GM12878 (cell line): Measurements from ENCODE around the gene MYO9B. TPM values are rescaled to one million over a fixed set of nuclear protein-coding genes. Genes with fewer than 3 reads are reported as not detected.

ENCODE experiments used
- ATAC-seq: fragments of 200-7000 bp; cut with Tn5 transposase; 3 replicates; pipeline ENCODE4 v1.9.1; 2020; ENCODE audit warnings: mild to moderate bottlenecking, moderate library complexity
- BruUV-seq: library from RNA; stranded (reverse); fragments of 400-500 nt; replicated peaks from 2 replicates; lab custom pipeline; 2021; lab: Mats Ljungman, UMichigan
- CTCF ChIA-PET: fragments of 300-600 bp; sonication (Branson Sonifier 250); formaldehyde crosslinking; extraction: SDS; loops from one replicate; lab custom pipeline; 2021; ENCODE audit warnings: inconsistent platforms; lab: Yijun Ruan, JAX
- POLR2A ChIA-PET: fragments of 350-600 bp; formaldehyde crosslinking; extraction: SDS; loops from one replicate; lab custom pipeline; 2021; ENCODE audit warnings: inconsistent platforms; lab: Charles Lee
- RAD21 ChIA-PET: fragments of 300-600 bp; sonication (Branson Sonifier 250); formaldehyde crosslinking; loops from one replicate; lab custom pipeline; 2023; ENCODE audit warnings: antibody characterized with exemption; ENCODE audit not compliant: unreplicated experiment; lab: Charles Lee
- SMC1A ChIA-PET: fragments of 300-600 bp; sonication (Branson Sonifier 250); formaldehyde crosslinking; loops from one replicate; lab custom pipeline; 2023; ENCODE audit not compliant: unreplicated experiment, uncharacterized antibody; lab: Charles Lee
- DNase-seq: peaks from one replicate; pipeline ENCODE4 v3.0.0-alpha.2; 2011; ENCODE audit warnings: low read depth, low spot score
- FAIRE-seq: peaks from 3 replicates; lab custom pipeline; 2011; peaks lifted over from hg19 to GRCh38; lab: Jason Lieb, UNC
- H2AFZ ChIP-seq: 2 replicates; pipeline ENCODE4 v1.6.0; 2011; ENCODE audit warnings: low read depth, low read length, control low read depth; ENCODE audit not compliant: control insufficient read depth
- H3K27ac ChIP-seq: 2 replicates; pipeline ENCODE4 v1.5.1; 2011; ENCODE audit warnings: control low read depth; ENCODE audit not compliant: control insufficient read depth, insufficient read depth
- H3K27me3 ChIP-seq, 2 experiments: replicated peaks in 1 of 2; 2 replicates each; pipeline versions ENCODE4 v1.6.0 to v1.6.1; 2011; ENCODE audit warnings: low read length in 1 of 2; ENCODE audit not compliant: control insufficient read depth in 2 of 2, insufficient read depth in 2 of 2
- H3K36me3 ChIP-seq, 2 experiments: 2 replicates each; pipeline ENCODE4 v1.5.1; 2011; ENCODE audit warnings: low read length in 1 of 2; ENCODE audit not compliant: control insufficient read depth in 2 of 2, insufficient read depth in 2 of 2
- H3K4me1 ChIP-seq: 2 replicates; pipeline ENCODE4 v1.6.1; 2011; ENCODE audit warnings: mild to moderate bottlenecking, low read length, moderate library complexity, mixed read lengths; ENCODE audit not compliant: control insufficient read depth, insufficient read depth
- H3K4me2 ChIP-seq: 2 replicates; pipeline ENCODE4 v1.6.0; 2011; ENCODE audit warnings: control low read depth; ENCODE audit not compliant: control insufficient read depth, insufficient read depth
- H3K4me3 ChIP-seq: fragments of 200-600 bp; sonication (generic); 2 replicates; pipeline ENCODE4 v1.5.1; 2016
- H3K79me2 ChIP-seq: 2 replicates; pipeline ENCODE4 v1.6.0; 2011; ENCODE audit warnings: low read length; ENCODE audit not compliant: control insufficient read depth, insufficient read depth
- H3K9ac ChIP-seq: 2 replicates; pipeline ENCODE4 v1.8.0; 2011; ENCODE audit warnings: low read length, control low read depth, mixed read lengths; ENCODE audit not compliant: control insufficient read depth, insufficient read depth
- H3K9me3 ChIP-seq: replicated peaks from 3 replicates; pipeline ENCODE4 v1.5.1; 2011; ENCODE audit warnings: mild to moderate bottlenecking, low read length; ENCODE audit not compliant: control insufficient read depth, insufficient read depth
- H4K20me1 ChIP-seq: 2 replicates; pipeline ENCODE4 v1.6.0; 2011; ENCODE audit not compliant: control insufficient read depth, insufficient read depth
- BCL11A ChIP-seq: IDR thresholded peaks from 2 replicates; pipeline ENCODE4 v1.6.1; 2011; ENCODE audit warnings: low read depth, low read length
- CBFB ChIP-seq: IDR thresholded peaks from 2 replicates; pipeline ENCODE4 v1.6.1; 2016; ENCODE audit warnings: antibody characterized with exemption, low read depth
- CHD2 ChIP-seq: IDR thresholded peaks from 2 replicates; pipeline ENCODE4 v1.6.1; 2011; ENCODE audit warnings: low read depth, low read length, improper control_type of control experiment, borderline replicate concordance
- DPF2 ChIP-seq: fragments of 450-650 bp; IDR thresholded peaks from 2 replicates; pipeline ENCODE4 v1.6.1; 2017; ENCODE audit warnings: mild to moderate bottlenecking
- GABPA ChIP-seq: IDR thresholded peaks from 2 replicates; pipeline ENCODE4 v1.6.1; 2014; ENCODE audit warnings: antibody characterized with exemption, low read depth, mild to moderate bottlenecking, inconsistent platforms
- GATAD2B ChIP-seq: fragments of 450-650 bp; conservative IDR thresholded peaks from 2 replicates; pipeline ENCODE4 v1.6.1; 2017; ENCODE audit warnings: low read depth, mild to moderate bottlenecking, moderate library complexity
- IKZF1 ChIP-seq: fragments of 450-650 bp; conservative IDR thresholded peaks from 2 replicates; pipeline ENCODE4 v1.6.1; 2017; ENCODE audit warnings: antibody characterized with exemption, mild to moderate bottlenecking
- KAT2A ChIP-seq: conservative IDR thresholded peaks from 2 replicates; pipeline ENCODE4 v1.6.1; 2011; ENCODE audit warnings: low read depth, low read length; ENCODE audit not compliant: control insufficient read depth
- NFIC ChIP-seq: IDR thresholded peaks from 2 replicates; pipeline ENCODE4 v1.6.1; 2012; ENCODE audit warnings: low read depth, mild to moderate bottlenecking, inconsistent platforms, low read length, moderate library complexity
- SREBF1 ChIP-seq: IDR thresholded peaks from 2 replicates; pipeline ENCODE4 v1.6.1; 2012; ENCODE audit warnings: mild to moderate bottlenecking, low read length
- TARDBP ChIP-seq: IDR thresholded peaks from 2 replicates; pipeline ENCODE4 v1.6.1; 2016; ENCODE audit warnings: borderline replicate concordance
- ZNF207 ChIP-seq: fragments of 450-650 bp; IDR thresholded peaks from 2 replicates; pipeline ENCODE4 v1.6.1; 2014; ENCODE audit warnings: antibody characterized with exemption, mild to moderate bottlenecking, borderline replicate concordance
- WGBS: methylation state at CpG from one replicate; pipeline ENCODE4 v1.1.6; 2016; ENCODE audit warnings: low lambda C conversion rate; ENCODE audit not compliant: insufficient replicate concordance, insufficient coverage; ENCODE audit errors: missing lambda C conversion rate; 5-methylcytosine and 5-hydroxymethylcytosine counted together
- in situ Hi-C: fragments of 300-500 bp; cut with MboI; formaldehyde crosslinking; loops from 9 replicates; pipeline ENCODE4 v1.14.3; 2018; ENCODE audit warnings: mixed read lengths
- intact Hi-C: fragments of 100-400 bp; cut with micrococcal nuclease; formaldehyde crosslinking; loops from one replicate; pipeline ENCODE4 v1.14.2; 2022; ENCODE audit not compliant: unreplicated experiment
- polyA plus RNA-seq, 11 experiments: library from polyadenylated mRNA; depleted of rRNA in 4 of 11; unstranded in 6 of 11; stranded (reverse) in 5 of 11; fragments of >200 nt; fragmentation: Nextera tagmentation in 4 of 11; fragmentation: Illumina TruSeq in 1 of 11; extraction: Ambion mirVana in 4 of 11; extraction: Trizol in 1 of 11; gene quantifications; 1 replicate in 1 of 11; 2 replicates in 10 of 11; pipeline versions ENCODE4 v1.2.1 to v1.2.3, GENCODE V29; 2011 to 2016; ENCODE audit warnings: inconsistent platforms in 2 of 11, missing spikeins in 2 of 11, low read depth in 1 of 11
- total RNA-seq, 4 experiments: library from RNA; depleted of rRNA in 3 of 4; stranded (reverse); fragments of >200 nt in 3 of 4; fragmentation: Illumina TruSeq in 1 of 4; extraction: Trizol in 1 of 4; gene quantifications; 2 replicates each; pipeline versions ENCODE4 v1.2.1 to v1.2.3, GENCODE V29; 2013 to 2021
- TF ChIP-seq, protein P1 (sequence below): fragments of 450-650 bp; formaldehyde crosslinking; IDR thresholded peaks from 2 replicates; pipeline ENCODE4 v1.5.0; 2022; ENCODE audit warnings: mild to moderate bottlenecking, missing genetic modification characterization

The MYO9B gene
- total and polyA plus RNA-seq, 10 of the 15 experiments (the other 5 are each of a cell fraction or from before 2014, with no cell fraction given), result 5.4 to 165 (median 45.8) TPM

GRCh38 chr19:17156947-17157302 is 81.3 kb downstream of the MYO9B start:
- H3K9me3 ChIP-seq, result no peaks in the 10 kb centered on the region
- no peaks in the 10 kb centered on the region for H3K79me2 ChIP-seq
- CTCF ChIA-PET, result no interaction called here
- no peak overlapping the region for H3K27ac ChIP-seq
- POLR2A ChIA-PET, result no interaction called here
- FAIRE-seq (no peak), ATAC-seq (no peak), DNase-seq (no peak)
- H3K4me1 ChIP-seq, result no peaks in the 10 kb centered on the region; the same call in 1 of the 2 replicates
- no peak for TF ChIP-seq BCL11A
- no peak for TF ChIP-seq ZNF207
- no peak for TF ChIP-seq TARDBP
- no peak for TF ChIP-seq GATAD2B
- TF ChIP-seq NFIC, result no peak
- TF ChIP-seq CBFB, result no peak
- no peak for TF ChIP-seq GABPA
- no peak for TF ChIP-seq CHD2
- TF ChIP-seq, protein P1, sequence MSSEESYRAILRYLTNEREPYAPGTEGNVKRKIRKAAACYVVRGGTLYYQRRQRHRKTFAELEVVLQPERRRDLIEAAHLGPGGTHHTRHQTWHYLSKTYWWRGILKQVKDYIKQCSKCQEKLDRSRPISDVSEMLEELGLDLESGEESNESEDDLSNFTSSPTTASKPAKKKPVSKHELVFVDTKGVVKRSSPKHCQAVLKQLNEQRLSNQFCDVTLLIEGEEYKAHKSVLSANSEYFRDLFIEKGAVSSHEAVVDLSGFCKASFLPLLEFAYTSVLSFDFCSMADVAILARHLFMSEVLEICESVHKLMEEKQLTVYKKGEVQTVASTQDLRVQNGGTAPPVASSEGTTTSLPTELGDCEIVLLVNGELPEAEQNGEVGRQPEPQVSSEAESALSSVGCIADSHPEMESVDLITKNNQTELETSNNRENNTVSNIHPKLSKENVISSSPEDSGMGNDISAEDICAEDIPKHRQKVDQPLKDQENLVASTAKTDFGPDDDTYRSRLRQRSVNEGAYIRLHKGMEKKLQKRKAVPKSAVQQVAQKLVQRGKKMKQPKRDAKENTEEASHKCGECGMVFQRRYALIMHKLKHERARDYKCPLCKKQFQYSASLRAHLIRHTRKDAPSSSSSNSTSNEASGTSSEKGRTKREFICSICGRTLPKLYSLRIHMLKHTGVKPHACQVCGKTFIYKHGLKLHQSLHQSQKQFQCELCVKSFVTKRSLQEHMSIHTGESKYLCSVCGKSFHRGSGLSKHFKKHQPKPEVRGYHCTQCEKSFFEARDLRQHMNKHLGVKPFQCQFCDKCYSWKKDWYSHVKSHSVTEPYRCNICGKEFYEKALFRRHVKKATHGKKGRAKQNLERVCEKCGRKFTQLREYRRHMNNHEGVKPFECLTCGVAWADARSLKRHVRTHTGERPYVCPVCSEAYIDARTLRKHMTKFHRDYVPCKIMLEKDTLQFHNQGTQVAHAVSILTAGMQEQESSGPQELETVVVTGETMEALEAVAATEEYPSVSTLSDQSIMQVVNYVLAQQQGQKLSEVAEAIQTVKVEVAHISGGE (CRISPR knock-in tag), result no peak
- no peak for TF ChIP-seq SREBF1
- no peak for TF ChIP-seq IKZF1
- no peak for TF ChIP-seq DPF2
- no peak for TF ChIP-seq KAT2A
- H3K9ac ChIP-seq, result no peak overlapping the region
- H2AFZ ChIP-seq, result no peak overlapping the region
- no peak overlapping the region for H3K4me2 ChIP-seq
- H3K36me3 ChIP-seq, result peaks cover 22 to 39% of the 10 kb centered on the region in 2 experiments
- whole genome bisulfite sequencing, result 97% methylated on average over 12 of the region's 12 CpGs
- intact Hi-C loops (no loop called here), in situ Hi-C loops (no loop called here)
- BruUV-seq, result no TSS peak
- no peaks in the 10 kb centered on the region for H4K20me1 ChIP-seq
- SMC1A ChIA-PET, result interaction anchor here (1.3 to 1.4 kb wide), 2 partner anchors 32 to 90 kb away, joined by 3 read pairs; no protein-coding TSS in a partner anchor
- RAD21 ChIA-PET, result no interaction called here
- no peaks in the 10 kb centered on the region for H3K27me3 ChIP-seq
- H3K4me3 ChIP-seq, result no peak overlapping the region
